Activated naive CD8-positive, alpha-beta T cell treated with anti-CD3 and anti-CD28 coated beads, Interleukin-2, amount 10 ng/mL, durations not matched to agents 7 days and 5 days (primary cell): Measurements from ENCODE around the gene NRAP. TPM values are rescaled to one million over a fixed set of nuclear protein-coding genes. Genes with fewer than 3 reads are reported as not detected.
"Not testable (repeated sequence)": the region's sequence is repeated elsewhere in the genome, so short reads cannot be mapped to it uniquely, and the experiment has no call there.

Experiments used
- ATAC-seq: fragments of 150-1000 bp; cut with Tn5 transposase; one replicate; pipeline ENCODE4 v1.10.0; 2021; ENCODE audit warnings: low read depth, moderate library complexity
- POLR2A ChIA-PET: fragments of 350-600 bp; sonication (Branson Sonifier 250); formaldehyde crosslinking; loops from one replicate; lab custom pipeline; 2021; ENCODE audit warnings: antibody characterized with exemption; lab: Charles Lee
- DNase-seq: peaks from one replicate; pipeline ENCODE4 v3.0.0; 2021
- H3K27ac Mint-ChIP-seq: one replicate; pipeline ENCODE4 v1.8.0; 2022; ENCODE audit warnings: mild to moderate bottlenecking, mixed read lengths
- H3K27me3 Mint-ChIP-seq: one replicate; pipeline ENCODE4 v1.8.0; 2022; ENCODE audit warnings: mild to moderate bottlenecking, moderate library complexity, mixed read lengths
- H3K36me3 Mint-ChIP-seq: one replicate; pipeline ENCODE4 v1.8.0; 2021; ENCODE audit warnings: mild to moderate bottlenecking, mixed read lengths
- H3K4me1 Mint-ChIP-seq: one replicate; pipeline ENCODE4 v1.8.0; 2021; ENCODE audit warnings: mixed read lengths
- H3K4me3 Mint-ChIP-seq: one replicate; pipeline ENCODE4 v1.8.0; 2022; ENCODE audit warnings: mild to moderate bottlenecking, moderate library complexity, mixed read lengths
- H3K9me3 Mint-ChIP-seq: one replicate; pipeline ENCODE4 v1.8.0; 2021; ENCODE audit warnings: mixed read lengths
- total RNA-seq, 2 experiments: library from RNA; stranded (reverse); gene quantifications; one replicate each; pipeline ENCODE4 v1.2.3, GENCODE V29; 2021

NRAP gene
- total RNA-seq, 2 experiments from 2014 or later = not detected

GRCh38 chr10:113665806-113666354 is 2.0 kb upstream of the NRAP start:
- POLR2A ChIA-PET = interaction anchor here (3.7 kb wide), 1 partner anchor 15 kb away, joined by 30 read pairs; the partner anchor contains the start of gene CASP7
- Mint-ChIP-seq H3K4me1 (peaks cover 14% of the 10 kb centered on the region), H3K36me3 (peaks cover 3% of the 10 kb centered on the region), H3K27me3 (peaks cover 11% of the 10 kb centered on the region), H3K27ac (peak overlapping the region; percentile 91), H3K4me3 (no peak overlapping the region), H3K9me3 (peaks cover 7% of the 10 kb centered on the region)
- ATAC-seq = no peak
- no peak for DNase-seq

DNA sequence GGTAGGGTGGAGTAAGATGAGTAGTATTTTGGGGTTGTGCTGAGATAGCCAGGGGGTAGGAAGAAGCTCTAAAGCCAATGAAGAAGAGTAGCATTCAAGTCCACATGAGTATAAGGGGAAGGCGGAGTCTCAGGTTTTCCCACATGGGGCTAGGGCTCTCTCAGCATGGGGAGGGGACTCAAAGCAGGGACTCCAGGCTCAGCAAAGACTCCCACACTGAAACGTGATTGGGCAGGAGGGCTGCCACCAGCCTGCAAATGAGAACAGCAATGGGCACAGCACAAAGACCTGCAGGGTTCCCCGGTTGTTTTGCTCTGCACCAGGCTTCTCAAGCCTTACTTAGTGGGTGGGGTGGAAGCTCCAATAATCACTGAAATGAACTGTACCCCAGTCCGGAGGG is 1.5 kb upstream of the NRAP start:
- Mint-ChIP-seq H3K27me3 (peaks cover 11% of the 10 kb centered on the region), H3K36me3 (peaks cover 3% of the 10 kb centered on the region), H3K27ac (peak overlapping the region; percentile 64), H3K9me3 (peaks cover 7% of the 10 kb centered on the region), H3K4me1 (peaks cover 14% of the 10 kb centered on the region), H3K4me3 (no peak overlapping the region)
- POLR2A ChIA-PET = interaction anchor here (3.7 kb wide), 1 partner anchor 15 kb away, joined by 30 read pairs; the partner anchor contains the start of gene CASP7
- ATAC-seq (no peak), DNase-seq (no peak)

DNA sequence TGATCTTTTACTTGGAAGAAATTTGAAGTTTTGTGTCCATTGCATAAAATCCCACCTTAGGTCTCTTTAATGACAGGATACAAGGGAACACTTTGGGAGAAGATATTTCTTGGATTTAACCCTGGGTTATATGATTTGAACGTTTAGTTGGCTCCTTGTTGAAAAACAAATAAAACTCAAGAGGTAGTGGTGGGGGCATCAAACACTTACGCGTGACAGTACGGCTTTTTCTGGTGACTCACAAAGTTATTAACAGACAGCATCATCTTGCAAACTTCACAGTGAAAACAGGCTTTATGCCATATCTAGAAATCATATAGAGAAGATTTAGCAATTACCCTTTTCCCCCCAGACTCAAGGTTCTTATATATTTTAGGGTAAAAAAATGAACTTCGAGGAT is 699 bp downstream of the NRAP start:
- H3K27me3 Mint-ChIP-seq = peaks cover 21% of the 10 kb centered on the region

GRCh38 chr10:113661332-113661731 is 2.5 kb downstream of the NRAP start:
- H3K4me1 Mint-ChIP-seq = peaks cover 5% of the 10 kb centered on the region
- DNase-seq (no peak), ATAC-seq (no peak)
- no peak overlapping the region for H3K27ac Mint-ChIP-seq
- H3K4me3 Mint-ChIP-seq = no peak overlapping the region
- H3K9me3 Mint-ChIP-seq = peaks cover 2% of the 10 kb centered on the region
- H3K27me3 Mint-ChIP-seq = peaks cover 23% of the 10 kb centered on the region
- POLR2A ChIA-PET = no interaction called here
- H3K36me3 Mint-ChIP-seq = no peaks in the 10 kb centered on the region

More for the DNA sequence above, 699 bp downstream of the NRAP start:
- POLR2A ChIA-PET = no interaction called here
- DNase-seq (no peak), ATAC-seq (no peak)
- Mint-ChIP-seq H3K4me1 (peaks cover 14% of the 10 kb centered on the region), H3K9me3 (peaks cover 4% of the 10 kb centered on the region), H3K36me3 (peaks cover 3% of the 10 kb centered on the region), H3K27ac (no peak overlapping the region), H3K4me3 (no peak overlapping the region)

GRCh38 chr10:113657544-113657943 is 6.3 kb downstream of the NRAP start:
- H3K27me3 Mint-ChIP-seq = peaks cover 46% of the 10 kb centered on the region
- DNase-seq (no peak), ATAC-seq (no peak)
- H3K4me1 Mint-ChIP-seq = no peaks in the 10 kb centered on the region
- no peaks in the 10 kb centered on the region for H3K36me3 Mint-ChIP-seq
- H3K9me3 Mint-ChIP-seq = no peaks in the 10 kb centered on the region
- POLR2A ChIA-PET = no interaction called here
- no peak overlapping the region for H3K27ac Mint-ChIP-seq
- no peak overlapping the region for H3K4me3 Mint-ChIP-seq

DNA sequence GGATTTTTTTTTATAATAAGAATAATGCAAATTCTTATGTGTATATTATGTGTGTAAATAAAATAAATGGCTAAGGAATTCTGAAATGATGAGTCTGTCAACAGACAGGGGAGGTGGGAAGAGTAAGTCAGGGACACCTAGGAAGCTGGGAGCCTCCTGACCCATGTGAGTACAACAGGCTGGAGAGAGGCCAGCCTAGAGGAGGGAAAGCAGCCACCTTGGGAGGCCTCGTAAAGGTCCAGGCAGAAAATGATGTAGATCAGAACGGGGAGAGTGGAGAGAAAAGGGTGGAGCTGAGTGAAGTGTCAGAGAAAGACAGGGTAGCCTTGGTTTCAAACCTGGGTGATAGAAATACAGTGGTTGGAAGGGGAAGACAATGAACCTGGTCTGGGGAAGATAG is 6.9 kb downstream of the NRAP start:
- POLR2A ChIA-PET = no interaction called here
- DNase-seq = no peak
- no peak overlapping the region for H3K4me3 Mint-ChIP-seq
- H3K27ac Mint-ChIP-seq = no peak overlapping the region
- no peaks in the 10 kb centered on the region for H3K9me3 Mint-ChIP-seq
- H3K27me3 Mint-ChIP-seq = peaks cover 43% of the 10 kb centered on the region
- H3K36me3 Mint-ChIP-seq = no peaks in the 10 kb centered on the region
- no peak for ATAC-seq
- H3K4me1 Mint-ChIP-seq = no peaks in the 10 kb centered on the region

- peaks cover 47% of the 10 kb centered on the region for H3K27me3 Mint-ChIP-seq
- H3K4me3 Mint-ChIP-seq, POLR2A ChIA-PET, H3K4me1 Mint-ChIP-seq, H3K36me3 Mint-ChIP-seq, H3K27ac Mint-ChIP-seq, H3K9me3 Mint-ChIP-seq, ATAC-seq, DNase-seq: not testable (repeated sequence)
Observed at GRCh38 chr10:113652456-113652855, 11.4 kb downstream of the NRAP start.

- peaks cover 49% of the 10 kb centered on the region for H3K27me3 Mint-ChIP-seq
Observed at GRCh38 chr10:113651898-113652297, 11.9 kb downstream of the NRAP start.

GRCh38 chr10:113651021-113651420 is 12.8 kb downstream of the NRAP start:
- H3K27me3 Mint-ChIP-seq = peaks cover 50% of the 10 kb centered on the region
- no peak overlapping the region for H3K27ac Mint-ChIP-seq
- POLR2A ChIA-PET = no interaction called here
- ATAC-seq = no peak
- H3K4me1 Mint-ChIP-seq = no peaks in the 10 kb centered on the region
- no peaks in the 10 kb centered on the region for H3K36me3 Mint-ChIP-seq
- H3K4me3 Mint-ChIP-seq = no peak overlapping the region
- DNase-seq = no peak
- peaks cover 2% of the 10 kb centered on the region for H3K9me3 Mint-ChIP-seq

More at GRCh38 chr10:113651898-113652297, 11.9 kb downstream of the NRAP start:
- H3K4me1 Mint-ChIP-seq = no peaks in the 10 kb centered on the region
- POLR2A ChIA-PET = no interaction called here
- ATAC-seq (no peak), DNase-seq (no peak)
- H3K4me3 Mint-ChIP-seq = no peak overlapping the region
- no peaks in the 10 kb centered on the region for H3K36me3 Mint-ChIP-seq
- no peak overlapping the region for H3K27ac Mint-ChIP-seq
- H3K9me3 Mint-ChIP-seq = peaks cover 2% of the 10 kb centered on the region

DNA sequence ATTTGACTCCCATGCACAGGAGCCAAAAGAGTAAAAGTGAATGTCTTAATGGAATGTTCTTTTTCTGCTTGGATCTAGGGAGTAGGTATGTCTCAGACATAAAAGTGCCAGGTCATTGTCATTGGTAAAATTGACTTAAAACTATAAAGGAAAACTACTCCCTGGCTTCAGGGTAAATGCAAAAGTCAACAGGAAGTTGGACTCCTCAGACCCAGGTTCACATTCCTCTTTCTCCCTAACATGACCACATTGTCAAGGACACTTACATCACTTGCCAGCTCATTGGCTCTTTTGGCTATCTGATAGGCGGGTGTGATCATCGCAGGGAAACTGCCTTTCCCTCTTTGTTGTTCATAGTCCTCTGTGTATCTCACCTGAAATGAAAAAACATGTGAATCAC is 13.7 kb downstream of the NRAP start:
- DNase-seq (no peak), ATAC-seq (no peak)
- peaks cover 47% of the 10 kb centered on the region for H3K27me3 Mint-ChIP-seq
- peaks cover 2% of the 10 kb centered on the region for H3K9me3 Mint-ChIP-seq
- no peaks in the 10 kb centered on the region for H3K4me1 Mint-ChIP-seq
- no peak overlapping the region for H3K27ac Mint-ChIP-seq
- H3K36me3 Mint-ChIP-seq = no peaks in the 10 kb centered on the region
- POLR2A ChIA-PET = no interaction called here
- no peak overlapping the region for H3K4me3 Mint-ChIP-seq

DNA sequence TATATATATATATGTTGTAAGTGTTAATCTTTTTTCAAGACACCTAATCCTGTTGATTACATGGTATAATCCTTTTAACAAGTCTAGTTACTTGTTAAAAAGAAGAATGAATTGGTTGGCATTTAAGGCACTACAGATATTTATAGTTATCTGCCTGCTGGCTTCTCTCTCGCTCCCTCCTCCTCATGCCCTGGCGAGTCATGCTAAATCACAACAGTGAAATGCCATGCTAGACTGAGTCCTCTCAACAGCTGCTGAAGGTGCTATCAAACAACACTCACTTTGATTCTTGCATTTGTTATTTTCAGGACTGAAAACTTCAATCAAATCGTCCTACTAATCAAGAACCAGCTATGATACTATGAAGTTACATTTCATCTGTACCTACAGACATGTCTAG is 15.4 kb downstream of the NRAP start:
- POLR2A ChIA-PET = no interaction called here
- H3K36me3 Mint-ChIP-seq = no peaks in the 10 kb centered on the region
- peaks cover 2% of the 10 kb centered on the region for H3K9me3 Mint-ChIP-seq
- DNase-seq = no peak
- H3K4me3 Mint-ChIP-seq = no peak overlapping the region
- H3K4me1 Mint-ChIP-seq = no peaks in the 10 kb centered on the region
- no peak for ATAC-seq
- no peak overlapping the region for H3K27ac Mint-ChIP-seq
- peaks cover 33% of the 10 kb centered on the region for H3K27me3 Mint-ChIP-seq

- POLR2A ChIA-PET = no interaction called here
- no peak overlapping the region for H3K4me3 Mint-ChIP-seq
- ATAC-seq (no peak), DNase-seq (no peak)
- peaks cover 2% of the 10 kb centered on the region for H3K9me3 Mint-ChIP-seq
- H3K36me3 Mint-ChIP-seq = no peaks in the 10 kb centered on the region
- peaks cover 29% of the 10 kb centered on the region for H3K27me3 Mint-ChIP-seq
- H3K27ac Mint-ChIP-seq = no peak overlapping the region
- no peaks in the 10 kb centered on the region for H3K4me1 Mint-ChIP-seq
Observed at GRCh38 chr10:113647812-113648211, 16.0 kb downstream of the NRAP start.

DNA sequence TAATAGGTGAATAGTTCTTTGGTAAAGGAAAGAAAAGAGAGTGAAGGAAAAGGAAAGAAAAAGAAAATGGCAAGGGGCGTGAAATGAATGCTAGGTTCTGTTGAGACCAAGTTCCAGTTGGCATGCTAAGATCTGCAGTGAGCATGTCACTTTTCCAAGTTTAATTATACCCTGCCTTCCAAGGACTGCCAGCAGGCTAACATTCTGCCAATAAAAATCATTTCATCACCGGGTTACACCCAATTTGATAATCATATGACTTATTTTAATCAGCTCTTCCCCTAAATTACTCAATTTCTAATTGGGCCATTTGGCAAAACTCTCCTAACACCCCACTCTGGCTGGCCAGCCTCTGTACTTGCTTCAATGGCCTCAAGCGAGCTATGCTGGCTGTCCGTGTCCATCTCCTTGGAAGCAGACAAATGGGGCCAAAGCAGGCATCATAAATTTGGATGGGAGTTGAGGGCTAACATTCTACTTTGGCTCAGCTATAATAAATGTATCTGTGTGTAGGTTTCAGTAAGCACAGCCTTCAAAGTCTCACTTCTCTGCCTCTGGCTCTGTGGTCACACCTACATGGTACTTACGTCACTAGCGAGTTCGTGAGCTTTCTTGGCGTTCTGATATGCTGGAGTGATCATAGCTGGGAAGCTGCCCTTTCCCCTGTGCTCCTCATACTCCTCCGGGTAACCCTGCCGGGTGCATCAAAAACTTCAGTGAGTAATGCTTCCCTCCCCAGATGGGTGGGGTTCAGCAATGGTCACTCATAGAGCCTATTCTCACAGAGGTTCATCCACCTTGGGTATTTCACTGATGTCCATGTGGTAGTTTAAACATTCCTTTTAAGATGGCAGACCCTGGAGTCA is 17.3 kb downstream of the NRAP start:
- H3K9me3 Mint-ChIP-seq = peaks cover 2% of the 10 kb centered on the region
- ATAC-seq (no peak), DNase-seq (no peak)
- no peaks in the 10 kb centered on the region for H3K36me3 Mint-ChIP-seq
- H3K27ac Mint-ChIP-seq = no peak overlapping the region
- POLR2A ChIA-PET = no interaction called here
- peaks cover 32% of the 10 kb centered on the region for H3K27me3 Mint-ChIP-seq
- no peaks in the 10 kb centered on the region for H3K4me1 Mint-ChIP-seq
- no peak overlapping the region for H3K4me3 Mint-ChIP-seq
